Dendritic cell treated with granulocyte-macrophage colony-stimulating factor and Interleukin-4, amounts not matched to agents 40 ng/mL and 50 ng/mL, for 4 days (primary cell): ENCODE measurements around the gene NBR1.
"Not testable (repeated sequence)": the region's sequence is repeated elsewhere in the genome, so short reads cannot be mapped to it uniquely, and the experiment has no call there.

ENCODE experiments used
- H3K27ac Mint-ChIP-seq: one replicate; pipeline ENCODE4 v1.8.0; 2022; ENCODE audit warnings: mild to moderate bottlenecking, mixed read lengths
- H3K27me3 Mint-ChIP-seq: one replicate; pipeline ENCODE4 v1.8.0; 2022; ENCODE audit warnings: mild to moderate bottlenecking, mixed read lengths
- H3K36me3 Mint-ChIP-seq: one replicate; pipeline ENCODE4 v1.8.0; 2022; ENCODE audit warnings: low read depth, mixed read lengths
- H3K4me1 Mint-ChIP-seq: one replicate; pipeline ENCODE4 v1.8.0; 2022; ENCODE audit warnings: low read depth, mixed read lengths
- H3K4me3 Mint-ChIP-seq: one replicate; pipeline ENCODE4 v1.8.0; 2022; ENCODE audit warnings: mild to moderate bottlenecking, moderate library complexity, mixed read lengths
- H3K9me3 Mint-ChIP-seq: one replicate; pipeline ENCODE4 v1.8.0; 2022; ENCODE audit warnings: mixed read lengths
- intact Hi-C: fragments of 100-400 bp; cut with micrococcal nuclease; formaldehyde crosslinking; loops from one replicate; pipeline ENCODE4 v1.15.0; 2022

Gene NBR1, protein sequence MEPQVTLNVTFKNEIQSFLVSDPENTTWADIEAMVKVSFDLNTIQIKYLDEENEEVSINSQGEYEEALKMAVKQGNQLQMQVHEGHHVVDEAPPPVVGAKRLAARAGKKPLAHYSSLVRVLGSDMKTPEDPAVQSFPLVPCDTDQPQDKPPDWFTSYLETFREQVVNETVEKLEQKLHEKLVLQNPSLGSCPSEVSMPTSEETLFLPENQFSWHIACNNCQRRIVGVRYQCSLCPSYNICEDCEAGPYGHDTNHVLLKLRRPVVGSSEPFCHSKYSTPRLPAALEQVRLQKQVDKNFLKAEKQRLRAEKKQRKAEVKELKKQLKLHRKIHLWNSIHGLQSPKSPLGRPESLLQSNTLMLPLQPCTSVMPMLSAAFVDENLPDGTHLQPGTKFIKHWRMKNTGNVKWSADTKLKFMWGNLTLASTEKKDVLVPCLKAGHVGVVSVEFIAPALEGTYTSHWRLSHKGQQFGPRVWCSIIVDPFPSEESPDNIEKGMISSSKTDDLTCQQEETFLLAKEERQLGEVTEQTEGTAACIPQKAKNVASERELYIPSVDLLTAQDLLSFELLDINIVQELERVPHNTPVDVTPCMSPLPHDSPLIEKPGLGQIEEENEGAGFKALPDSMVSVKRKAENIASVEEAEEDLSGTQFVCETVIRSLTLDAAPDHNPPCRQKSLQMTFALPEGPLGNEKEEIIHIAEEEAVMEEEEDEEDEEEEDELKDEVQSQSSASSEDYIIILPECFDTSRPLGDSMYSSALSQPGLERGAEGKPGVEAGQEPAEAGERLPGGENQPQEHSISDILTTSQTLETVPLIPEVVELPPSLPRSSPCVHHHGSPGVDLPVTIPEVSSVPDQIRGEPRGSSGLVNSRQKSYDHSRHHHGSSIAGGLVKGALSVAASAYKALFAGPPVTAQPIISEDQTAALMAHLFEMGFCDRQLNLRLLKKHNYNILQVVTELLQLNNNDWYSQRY

DNA sequence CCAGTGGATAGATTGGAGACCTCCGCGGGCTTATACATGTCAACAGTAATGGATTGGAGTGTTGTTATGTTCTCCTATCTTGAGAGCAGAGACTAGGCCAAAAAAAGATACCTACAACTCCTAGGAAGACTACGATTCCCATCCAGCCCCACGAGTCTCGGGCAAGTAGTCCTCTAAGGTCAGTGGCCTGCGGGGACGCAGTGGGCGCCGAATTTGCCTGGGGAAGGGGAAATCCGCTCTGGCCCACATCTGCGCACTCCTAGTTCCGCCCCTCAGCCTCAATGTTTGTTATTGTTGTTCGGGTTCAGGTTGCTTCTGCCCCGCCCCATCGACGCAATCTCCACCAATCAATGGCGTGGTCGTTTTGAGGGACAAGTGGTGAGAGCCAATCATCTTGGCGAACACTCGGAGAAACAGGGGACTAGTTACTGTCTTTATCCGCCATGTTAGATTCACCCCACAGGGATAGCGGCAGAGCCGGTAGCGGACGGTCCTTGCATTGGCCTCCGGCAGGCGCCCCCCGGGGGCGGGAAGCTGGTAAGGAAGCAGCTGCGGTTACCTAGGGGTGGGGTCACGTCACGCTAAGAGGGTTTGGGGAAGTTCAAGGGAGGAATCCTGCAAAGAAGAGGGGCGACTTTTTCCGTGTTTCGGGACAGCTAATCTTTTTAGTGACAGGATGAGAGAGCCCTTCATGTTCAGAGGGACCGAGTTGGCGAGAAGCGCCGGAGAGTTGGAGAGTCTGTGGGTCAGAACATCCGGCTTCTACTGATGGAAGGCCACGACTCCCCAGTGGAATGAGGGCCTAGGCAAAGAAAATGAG lies at the start of gene NBR1:
Gene NBR1 (plus strand): TSS at position 449 of the 820 bp plus-strand sequence. CDS start 4,586 bp downstream, outside the sequence.
- H3K27ac Mint-ChIP-seq, result no peak within 1 kb of the TSS
- H3K27me3 Mint-ChIP-seq, result no peaks in the 10 kb centered on the region
- intact Hi-C loops, result loop anchor here (1.0 kb wide), 1 partner anchor 46 kb away; the partner anchor contains the start of gene BRCA1
- no peaks in the 10 kb centered on the region for H3K9me3 Mint-ChIP-seq
- H3K36me3 Mint-ChIP-seq, result peaks cover 23% of the 10 kb centered on the region
- H3K4me1 Mint-ChIP-seq, result peaks cover 22% of the 10 kb centered on the region
- H3K4me3 Mint-ChIP-seq, result no peak within 1 kb of the TSS

GRCh38 chr17:43125133-43125966 lies 45.7 kb upstream of the NBR1 start, which contains the start of gene BRCA1:
BRCA1 (minus strand) TSS chr17:43125364; CDS start chr17:43124096, 1,268 bp downstream.
- Mint-ChIP-seq H3K27me3 (no peaks in the 10 kb centered on the region), H3K9me3 (no peaks in the 10 kb centered on the region), H3K27ac (peak within 1 kb of the TSS; percentile 76), H3K4me3 (peak within 1 kb of the TSS; percentile 96), H3K4me1 (peaks cover 49% of the 10 kb centered on the region), H3K36me3 (peaks cover 45% of the 10 kb centered on the region)
- intact Hi-C loops, result loop anchor here (1.0 to 5.0 kb wide), 2 partner anchors 45 to 103 kb away; partner anchors contain the start of gene VAT1

GRCh38 chr17:43125967-43126910 lies 44.8 kb upstream of the NBR1 start:
- no peaks in the 10 kb centered on the region for H3K9me3 Mint-ChIP-seq
- intact Hi-C loops, result loop anchor here (1.0 to 5.0 kb wide), 2 partner anchors 44 to 104 kb away; partner anchors contain the start of gene VAT1
- no peaks in the 10 kb centered on the region for H3K27me3 Mint-ChIP-seq
- peaks cover 54% of the 10 kb centered on the region for H3K4me1 Mint-ChIP-seq
- H3K36me3 Mint-ChIP-seq, result peaks cover 52% of the 10 kb centered on the region
- peak overlapping the region; percentile 76 for H3K27ac Mint-ChIP-seq
- H3K4me3 Mint-ChIP-seq, result peak overlapping the region; percentile 96

DNA sequence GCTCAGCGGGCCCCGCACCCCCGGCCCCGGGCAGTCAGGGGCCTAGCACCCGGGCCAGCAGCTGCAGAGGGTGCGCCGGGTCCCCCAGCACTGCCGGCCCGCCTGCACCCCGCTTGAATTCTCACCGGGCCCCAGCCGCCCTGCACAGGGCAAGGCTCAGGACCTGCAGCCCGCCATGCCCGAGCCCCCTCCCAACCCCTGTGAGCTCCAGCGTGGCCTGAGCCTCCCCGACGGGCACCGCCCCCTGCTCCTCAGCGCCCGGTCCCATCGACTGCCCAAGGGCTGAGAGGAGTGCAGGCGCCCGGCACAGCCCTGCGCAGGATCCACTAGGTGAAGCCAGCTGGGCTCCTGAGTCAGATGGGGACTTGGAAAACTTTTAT lies 44.1 kb upstream of the NBR1 start:
- Mint-ChIP-seq H3K9me3 (no peaks in the 10 kb centered on the region), H3K27me3 (no peaks in the 10 kb centered on the region), H3K4me3 (no peak overlapping the region), H3K4me1 (peaks cover 58% of the 10 kb centered on the region), H3K36me3 (peaks cover 57% of the 10 kb centered on the region), H3K27ac (no peak overlapping the region)
- intact Hi-C loops, result loop anchor here (5.0 kb wide), 1 partner anchor 105 kb away; the partner anchor contains the start of gene VAT1

GRCh38 chr17:43127333-43127876 lies 43.6 kb upstream of the NBR1 start:
- H3K27me3 Mint-ChIP-seq, H3K9me3 Mint-ChIP-seq, H3K4me3 Mint-ChIP-seq, H3K27ac Mint-ChIP-seq: not testable (repeated sequence)
- peaks cover 63% of the 10 kb centered on the region for H3K4me1 Mint-ChIP-seq
- intact Hi-C loops, result loop anchor here (5.0 kb wide), 1 partner anchor 105 kb away; the partner anchor contains the start of gene VAT1
- H3K36me3 Mint-ChIP-seq, result peaks cover 62% of the 10 kb centered on the region

DNA sequence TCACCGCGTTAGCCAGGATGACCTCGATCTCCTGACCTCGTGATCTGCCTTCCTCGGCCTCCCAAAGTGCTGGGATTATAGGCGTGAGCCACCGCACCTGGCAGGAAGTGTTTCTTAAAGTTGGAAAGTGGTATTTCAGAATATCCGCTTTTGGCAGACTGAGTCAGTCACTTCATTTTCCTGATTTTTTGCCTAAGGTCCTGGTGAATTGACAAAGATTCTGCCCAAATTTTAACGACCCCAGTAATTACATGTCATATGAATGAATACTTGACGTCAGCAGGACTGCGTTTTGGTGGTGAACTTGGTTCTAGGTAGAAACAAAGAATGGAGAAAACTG lies 41.4 kb upstream of the NBR1 start:
- Mint-ChIP-seq H3K9me3 (no peaks in the 10 kb centered on the region), H3K27ac (peak overlapping the region; percentile 70), H3K4me1 (peaks cover 77% of the 10 kb centered on the region), H3K36me3 (peaks cover 83% of the 10 kb centered on the region), H3K4me3 (peak overlapping the region; percentile 26), H3K27me3 (no peaks in the 10 kb centered on the region)
- intact Hi-C loops, result loop anchor here (5.0 to 10.0 kb wide), 2 partner anchors 45 to 107 kb away; partner anchors contain the start of gene VAT1

- H3K4me1 Mint-ChIP-seq, result peaks cover 60% of the 10 kb centered on the region
- no peaks in the 10 kb centered on the region for H3K9me3 Mint-ChIP-seq
- intact Hi-C loops, result loop anchor here (10.0 kb wide), 1 partner anchor 47 kb away; no protein-coding TSS in a partner anchor
- no peaks in the 10 kb centered on the region for H3K27me3 Mint-ChIP-seq
- H3K27ac Mint-ChIP-seq, result no peak overlapping the region
- H3K4me3 Mint-ChIP-seq, result no peak overlapping the region
- peaks cover 73% of the 10 kb centered on the region for H3K36me3 Mint-ChIP-seq
These were observed 38.9 kb upstream of the NBR1 start for GRCh38 chr17:43132117-43132516.

GRCh38 chr17:43133439-43133838 lies 37.6 kb upstream of the NBR1 start:
- H3K9me3 Mint-ChIP-seq, H3K27me3 Mint-ChIP-seq, H3K4me3 Mint-ChIP-seq: not testable (repeated sequence)
- Mint-ChIP-seq H3K27ac (peak overlapping the region; percentile 70), H3K36me3 (peaks cover 60% of the 10 kb centered on the region), H3K4me1 (peaks cover 47% of the 10 kb centered on the region)
- intact Hi-C loops, result loop anchor here (10.0 kb wide), 1 partner anchor 49 kb away; no protein-coding TSS in a partner anchor

DNA sequence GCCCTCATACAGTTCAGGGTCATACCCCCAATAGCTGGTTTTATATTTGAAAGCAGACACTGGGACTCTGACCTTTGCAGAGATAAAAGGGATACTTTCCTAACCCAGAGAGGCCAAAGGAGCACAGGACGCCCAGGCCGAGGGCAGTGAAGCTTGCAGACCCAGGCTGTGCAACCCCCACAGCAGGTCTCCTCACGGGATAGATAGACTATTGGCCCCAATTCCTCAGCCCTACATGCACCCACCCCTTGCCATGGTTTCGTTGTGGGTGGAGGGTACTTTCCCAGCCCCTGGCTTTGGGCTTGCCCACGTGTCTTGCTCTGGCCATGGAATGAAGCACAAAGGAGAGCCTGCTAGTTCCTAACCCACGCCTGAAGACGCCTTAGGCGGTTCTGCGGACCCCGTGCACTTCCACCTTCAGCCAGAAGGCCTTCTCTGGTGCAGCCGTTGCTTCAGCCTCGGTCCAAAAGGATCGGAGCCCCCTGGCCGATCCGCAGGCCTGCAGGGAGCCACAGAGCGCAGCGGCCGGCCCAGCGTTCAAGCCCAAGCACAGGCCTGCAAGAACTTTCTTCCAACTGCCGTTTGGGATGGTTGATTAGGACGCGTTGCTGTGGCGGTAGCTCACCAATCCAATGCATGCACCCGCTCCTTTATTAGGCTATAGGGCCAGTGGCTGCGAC lies 36.1 kb upstream of the NBR1 start:
- peaks cover 59% of the 10 kb centered on the region for H3K36me3 Mint-ChIP-seq
- no peaks in the 10 kb centered on the region for H3K9me3 Mint-ChIP-seq
- H3K27me3 Mint-ChIP-seq, result no peaks in the 10 kb centered on the region
- peaks cover 38% of the 10 kb centered on the region for H3K4me1 Mint-ChIP-seq
- no peak overlapping the region for H3K4me3 Mint-ChIP-seq
- H3K27ac Mint-ChIP-seq, result no peak overlapping the region
- intact Hi-C loops, result loop anchor here (10.0 kb wide), 1 partner anchor 50 kb away; no protein-coding TSS in a partner anchor

GRCh38 chr17:43135454-43135819 lies 35.6 kb upstream of the NBR1 start:
- H3K36me3 Mint-ChIP-seq, result peaks cover 60% of the 10 kb centered on the region
- H3K27ac Mint-ChIP-seq, result no peak overlapping the region
- H3K27me3 Mint-ChIP-seq, result no peaks in the 10 kb centered on the region
- intact Hi-C loops, result loop anchor here (10.0 kb wide), 1 partner anchor 51 kb away; no protein-coding TSS in a partner anchor
- no peaks in the 10 kb centered on the region for H3K9me3 Mint-ChIP-seq
- peaks cover 43% of the 10 kb centered on the region for H3K4me1 Mint-ChIP-seq
- no peak overlapping the region for H3K4me3 Mint-ChIP-seq

DNA sequence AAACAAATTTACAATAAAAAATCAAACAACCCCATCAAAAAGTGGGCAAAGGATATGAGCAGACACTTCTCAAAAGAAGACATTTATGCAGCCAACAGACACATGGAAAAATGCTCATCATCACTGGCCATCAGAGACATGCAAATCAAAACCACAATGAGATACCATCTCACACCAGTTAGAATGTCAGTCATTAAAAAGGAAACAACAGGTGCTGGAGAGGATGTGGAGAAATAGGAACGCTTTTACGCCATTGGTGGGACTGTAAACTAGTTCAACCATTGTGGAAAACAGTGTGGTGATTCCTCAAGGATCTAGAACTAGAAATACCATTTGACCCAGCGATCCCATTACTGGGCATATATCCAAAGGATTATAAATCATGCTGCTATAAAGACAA lies 34.4 kb upstream of the NBR1 start:
- peaks cover 51% of the 10 kb centered on the region for H3K36me3 Mint-ChIP-seq
- peaks cover 44% of the 10 kb centered on the region for H3K4me1 Mint-ChIP-seq
- not testable (repeated sequence) for H3K27me3 Mint-ChIP-seq, H3K9me3 Mint-ChIP-seq, H3K27ac Mint-ChIP-seq, H3K4me3 Mint-ChIP-seq
- intact Hi-C loops, result loop anchor here (10.0 kb wide), 1 partner anchor 52 kb away; no protein-coding TSS in a partner anchor
